Transverse colon (tissue), 4 donors: ENCODE results near the gene CORO2B. TPM values are rescaled to one million over a fixed set of nuclear protein-coding genes. Genes with fewer than 3 reads are reported as not detected.

Source experiments
- DNase-seq: peaks from one replicate; pipeline ENCODE4 v3.0.0-alpha.2; 2019
- H3K27ac ChIP-seq, 4 donors: fragments of 200-600 bp; sonication (generic); 2 replicates each; pipeline ENCODE4 v1.5.1; 2016 to 2018; ENCODE audit warnings: inconsistent platforms in 4 of 4
- H3K27me3 ChIP-seq: fragments of 200-600 bp; sonication (generic); 2 replicates; pipeline ENCODE4 v1.5.1; 2017; ENCODE audit warnings: inconsistent platforms
- H3K36me3 ChIP-seq, 4 donors: fragments of 200-600 bp; sonication (generic); 2 replicates each; pipeline ENCODE4 v1.5.1; 2017 to 2019; ENCODE audit warnings: inconsistent platforms in 4 of 4
- H3K4me1 ChIP-seq, 4 donors: fragments of 200-600 bp; sonication (generic); 2 replicates each; pipeline ENCODE4 v1.5.1; 2017 to 2020; ENCODE audit warnings: inconsistent platforms in 4 of 4
- H3K4me3 ChIP-seq, 4 donors: fragments of 200-600 bp; sonication (generic); 1 replicate in 1 of 4; 2 replicates in 3 of 4; pipeline versions ENCODE4 v1.5.1 to v1.6.1; 2017 to 2019; ENCODE audit warnings: inconsistent platforms in 4 of 4
- H3K9me3 ChIP-seq, 2 donors: fragments of 200-600 bp; sonication (generic); 2 replicates each; pipeline ENCODE4 v1.5.1; 2017 to 2019; ENCODE audit warnings: inconsistent platforms in 2 of 2
- EP300 ChIP-seq: sonication (generic); formaldehyde crosslinking; IDR thresholded peaks from one replicate; pipeline ENCODE4 v1.6.1; 2017; ENCODE audit warnings: antibody characterized with exemption, low read depth
- POLR2A ChIP-seq: fragments of 450-650 bp; IDR thresholded peaks from one replicate; pipeline ENCODE4 v1.6.1; 2016; ENCODE audit warnings: antibody characterized with exemption, mild to moderate bottlenecking, moderate library complexity
- POLR2AphosphoS5 ChIP-seq, 3 donors: sonication (generic); formaldehyde crosslinking; IDR thresholded peaks; one replicate each; pipeline ENCODE4 v1.6.1; 2016; ENCODE audit warnings: antibody characterized with exemption in 3 of 3
- WGBS, 2 donors: methylation state at CpG; one replicate each; pipeline ENCODE4 v1.1.5; 2018; ENCODE audit warnings: low coverage in 1 of 2; 5-methylcytosine and 5-hydroxymethylcytosine counted together
- in situ Hi-C, 4 donors: fragments of 200-750 bp; cut with MboI; loops; one replicate each; pipeline versions ENCODE4 v1.15.0 to v1.15.1; 2017; ENCODE audit warnings: low sequenced_read_pairs in 3 of 4, low pct_ligation_motif_present in 1 of 4, low pct_unique_long_range_greater_than_20kb in 1 of 4
- intact Hi-C: fragments of 100-400 bp; cut with DNase I; formaldehyde crosslinking; loops from one replicate; pipeline ENCODE4 v1.15.1; 2023; ENCODE audit warnings: low total_unique reads
- total RNA-seq, 4 donors: library from RNA; depleted of rRNA; stranded (reverse); fragments of >200 nt; gene quantifications; one replicate each; pipeline ENCODE4 v1.1.0, GENCODE V29; 2016
- TF ChIP-seq, protein P1 (sequence below), 5 experiments: fragments of 200-600 bp in 3 of 5; fragments of 450-650 bp in 2 of 5; sonication (generic) in 3 of 5; IDR thresholded peaks; 1 replicate in 2 of 5; 2 replicates in 3 of 5; pipeline ENCODE4 v1.5.1; 2016 to 2017; ENCODE audit warnings: antibody characterized with exemption in 5 of 5, inconsistent platforms in 3 of 5, mild to moderate bottlenecking in 2 of 5, moderate library complexity in 1 of 5

CORO2B gene, protein sequence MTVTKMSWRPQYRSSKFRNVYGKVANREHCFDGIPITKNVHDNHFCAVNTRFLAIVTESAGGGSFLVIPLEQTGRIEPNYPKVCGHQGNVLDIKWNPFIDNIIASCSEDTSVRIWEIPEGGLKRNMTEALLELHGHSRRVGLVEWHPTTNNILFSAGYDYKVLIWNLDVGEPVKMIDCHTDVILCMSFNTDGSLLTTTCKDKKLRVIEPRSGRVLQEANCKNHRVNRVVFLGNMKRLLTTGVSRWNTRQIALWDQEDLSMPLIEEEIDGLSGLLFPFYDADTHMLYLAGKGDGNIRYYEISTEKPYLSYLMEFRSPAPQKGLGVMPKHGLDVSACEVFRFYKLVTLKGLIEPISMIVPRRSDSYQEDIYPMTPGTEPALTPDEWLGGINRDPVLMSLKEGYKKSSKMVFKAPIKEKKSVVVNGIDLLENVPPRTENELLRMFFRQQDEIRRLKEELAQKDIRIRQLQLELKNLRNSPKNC
- 1 to 10 TPM in 3 of 4 donors, under 1 TPM in 1; 0.40 to 2.2 (median 2.0) TPM for total RNA-seq

DNA sequence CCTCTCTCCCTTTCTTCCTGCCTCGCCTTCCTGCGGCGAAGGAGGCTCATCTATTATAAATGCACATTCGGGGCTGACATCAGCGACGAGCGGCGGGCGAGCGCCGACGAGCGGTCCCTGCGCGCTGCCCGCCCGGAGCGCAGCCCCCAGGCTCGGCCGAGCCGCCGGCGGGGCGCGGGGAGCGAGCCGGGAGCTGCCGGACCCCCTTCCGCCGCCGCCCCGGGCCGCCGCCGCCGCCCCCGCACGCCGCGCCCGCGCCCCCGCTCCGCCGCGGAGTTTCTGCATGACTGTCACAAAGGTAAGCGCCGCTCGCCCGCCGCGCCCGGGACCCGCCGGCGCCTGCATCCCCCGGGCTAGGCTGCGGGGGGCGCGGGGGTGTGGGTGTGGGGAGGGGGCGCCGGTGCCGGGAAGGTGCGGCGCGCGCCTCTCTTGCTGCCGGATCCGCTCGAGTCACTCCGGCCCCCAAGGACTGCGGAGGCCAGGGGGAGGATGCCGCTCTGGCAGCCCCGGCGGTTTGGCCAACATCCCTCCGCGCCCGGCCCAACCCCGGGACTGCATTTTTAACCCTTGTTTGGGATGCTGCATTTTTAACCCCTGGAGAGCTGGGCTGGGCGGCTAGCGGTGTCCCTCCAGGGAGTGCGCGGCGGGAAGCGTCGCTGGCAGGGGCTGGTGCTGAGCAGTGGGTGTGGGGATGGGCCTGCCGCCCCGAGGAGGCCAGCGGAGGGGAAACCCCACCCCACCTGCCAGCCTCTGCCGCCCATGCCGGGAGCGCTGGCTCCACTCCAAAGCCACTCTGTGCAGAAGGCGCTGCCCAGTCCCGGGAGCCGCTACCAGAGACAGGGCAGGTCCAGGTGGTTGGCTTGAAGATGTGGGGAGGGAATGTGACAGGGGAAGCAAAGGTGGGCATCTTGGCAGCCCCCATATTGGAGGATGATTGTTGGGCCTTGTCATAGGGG is at the start of gene CORO2B:
Gene CORO2B (plus strand): TSS at position 14 of the 956 bp plus-strand sequence. CDS start 270 bp downstream, at position 284.
- no peak for TF ChIP-seq POLR2AphosphoS5 (IDR thresholded peaks at IDR 0.05)
- TF ChIP-seq, protein P1, sequence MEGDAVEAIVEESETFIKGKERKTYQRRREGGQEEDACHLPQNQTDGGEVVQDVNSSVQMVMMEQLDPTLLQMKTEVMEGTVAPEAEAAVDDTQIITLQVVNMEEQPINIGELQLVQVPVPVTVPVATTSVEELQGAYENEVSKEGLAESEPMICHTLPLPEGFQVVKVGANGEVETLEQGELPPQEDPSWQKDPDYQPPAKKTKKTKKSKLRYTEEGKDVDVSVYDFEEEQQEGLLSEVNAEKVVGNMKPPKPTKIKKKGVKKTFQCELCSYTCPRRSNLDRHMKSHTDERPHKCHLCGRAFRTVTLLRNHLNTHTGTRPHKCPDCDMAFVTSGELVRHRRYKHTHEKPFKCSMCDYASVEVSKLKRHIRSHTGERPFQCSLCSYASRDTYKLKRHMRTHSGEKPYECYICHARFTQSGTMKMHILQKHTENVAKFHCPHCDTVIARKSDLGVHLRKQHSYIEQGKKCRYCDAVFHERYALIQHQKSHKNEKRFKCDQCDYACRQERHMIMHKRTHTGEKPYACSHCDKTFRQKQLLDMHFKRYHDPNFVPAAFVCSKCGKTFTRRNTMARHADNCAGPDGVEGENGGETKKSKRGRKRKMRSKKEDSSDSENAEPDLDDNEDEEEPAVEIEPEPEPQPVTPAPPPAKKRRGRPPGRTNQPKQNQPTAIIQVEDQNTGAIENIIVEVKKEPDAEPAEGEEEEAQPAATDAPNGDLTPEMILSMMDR (IDR thresholded peaks at IDR 0.05) = no peak
- TF ChIP-seq EP300 = no peak
- no peak for TF ChIP-seq POLR2A
- H3K4me3 ChIP-seq = peak within 1 kb of the TSS; percentile 28 to 57 (median 46)
- in situ Hi-C loops (no loop called here), intact Hi-C loops (loop anchor here (1.0 kb wide), 1 partner anchor 95 kb away; no protein-coding TSS in a partner anchor)
- H3K36me3 ChIP-seq = no peaks in the 10 kb centered on the region
- H3K4me1 ChIP-seq = peaks cover 0 to 17% (median 12%) of the 10 kb centered on the region in 4 donors
- H3K27me3 ChIP-seq = peaks cover 63% of the 10 kb centered on the region
- H3K27ac ChIP-seq = peak within 1 kb of the TSS; percentile 39 to 64 (median 52)
- no peaks in the 10 kb centered on the region for H3K9me3 ChIP-seq
- WGBS, 2 donors = 7% methylated on average over 12 of the region's 95 CpGs; no CpG with 5 or more reads in 1 of the 2 donors
- DNase-seq = no peak

DNA sequence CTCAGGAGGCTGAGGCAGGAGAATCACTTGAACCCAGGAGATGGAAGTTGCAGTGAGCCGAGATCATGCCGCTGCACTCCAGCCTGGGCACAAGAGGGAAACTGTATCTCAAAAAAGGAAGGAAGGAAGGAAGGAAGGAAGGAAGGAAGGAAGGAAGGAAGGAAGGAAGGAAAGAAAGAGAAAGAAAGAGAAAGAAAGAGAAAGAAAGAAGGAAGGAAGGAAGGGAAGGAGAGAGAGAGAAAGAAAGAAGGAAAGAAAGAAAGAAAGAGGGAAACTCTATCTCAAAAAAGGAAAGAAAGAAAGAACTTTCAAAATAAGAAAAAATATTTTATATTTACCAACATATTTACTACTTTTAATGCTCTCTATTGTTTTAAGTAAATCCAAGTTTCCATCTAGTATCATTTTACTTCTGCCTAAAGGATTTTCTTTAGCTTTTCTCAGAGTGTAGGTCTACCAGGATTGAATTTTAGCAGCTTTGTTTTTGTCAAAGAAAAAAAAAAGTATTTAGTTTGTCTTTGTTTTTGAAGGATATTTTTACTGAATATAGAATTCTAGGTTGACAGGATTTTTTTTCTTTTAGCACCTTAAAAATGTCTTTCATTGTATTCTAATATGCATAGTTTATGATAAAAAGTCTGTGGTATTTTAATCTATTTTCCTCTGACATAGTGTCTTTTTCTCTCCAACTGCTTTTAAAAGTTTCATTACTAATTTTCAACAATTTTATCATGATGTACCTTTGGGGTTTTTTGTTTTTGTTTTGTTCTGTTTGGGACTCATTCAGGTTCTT is 47.2 kb upstream of the CORO2B start:
- H3K27me3 ChIP-seq = no peaks in the 10 kb centered on the region
- H3K36me3 ChIP-seq = no peaks in the 10 kb centered on the region
- 93 to 96% methylated on average over 2 of the region's 2 CpGs for WGBS, 2 donors
- no peak for DNase-seq
- in situ Hi-C loops = no loop called here
- peaks cover 0 to 11% of the 10 kb centered on the region in 2 donors for H3K9me3 ChIP-seq
- H3K27ac ChIP-seq = no peak overlapping the region
- intact Hi-C loops = no loop called here
- no peak for TF ChIP-seq EP300
- TF ChIP-seq POLR2A = no peak
- TF ChIP-seq, protein P1 (IDR thresholded peaks at IDR 0.05) = no peak
- TF ChIP-seq POLR2AphosphoS5 (IDR thresholded peaks at IDR 0.05) = no peak
- H3K4me3 ChIP-seq = no peak overlapping the region
- peaks cover 0 to 4% (median 0%) of the 10 kb centered on the region in 4 donors for H3K4me1 ChIP-seq

DNA sequence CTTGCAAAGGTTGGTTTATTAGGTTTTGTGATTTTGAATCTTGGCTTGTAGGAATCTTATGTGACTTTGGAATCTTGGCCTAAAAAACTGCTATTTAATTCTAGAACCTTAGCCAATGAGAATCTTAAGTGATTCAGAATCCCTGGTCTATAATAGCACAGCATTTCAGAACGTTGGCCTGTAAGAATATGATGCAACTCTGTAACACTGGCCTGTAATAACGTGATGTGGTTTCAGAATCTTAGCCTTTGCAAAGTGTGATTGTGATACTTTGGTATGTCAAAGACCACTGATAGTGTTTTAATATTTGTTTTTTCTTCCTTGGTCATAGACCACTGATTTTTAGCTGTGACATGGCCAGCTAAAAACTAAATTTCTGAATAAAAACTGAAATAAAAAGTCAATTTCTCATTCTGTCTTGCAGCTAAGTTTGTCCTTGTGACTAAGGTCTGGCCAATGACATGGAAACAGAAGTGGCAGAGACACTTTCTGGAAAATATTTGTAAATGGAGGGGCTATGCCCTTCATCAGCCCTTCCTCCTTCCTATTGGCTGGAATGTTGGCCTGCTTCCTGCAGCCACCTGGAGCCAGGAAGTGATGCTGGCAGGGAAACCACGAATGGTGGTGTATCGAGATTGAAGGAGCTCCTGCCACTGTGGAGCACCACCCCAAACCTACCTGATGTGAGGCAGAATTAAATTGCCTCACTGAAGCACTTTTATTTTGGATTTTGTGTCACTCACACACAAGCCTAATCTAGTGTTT is 42.3 kb upstream of the CORO2B start:
- H3K36me3 ChIP-seq = no peaks in the 10 kb centered on the region
- H3K9me3 ChIP-seq = peaks cover 7 to 12% of the 10 kb centered on the region in 2 donors
- no peak overlapping the region for H3K4me3 ChIP-seq
- TF ChIP-seq EP300 (no peak), POLR2AphosphoS5 (IDR thresholded peaks at IDR 0.05) (no peak), POLR2A (no peak)
- TF ChIP-seq, protein P1 (IDR thresholded peaks at IDR 0.05) = no peak
- intact Hi-C loops = no loop called here
- in situ Hi-C loops = no loop called here
- H3K27ac ChIP-seq = no peak overlapping the region
- H3K27me3 ChIP-seq = peaks cover 4% of the 10 kb centered on the region
- H3K4me1 ChIP-seq = no peaks in the 10 kb centered on the region
- 64 to 77% methylated on average over 3 to 4 of the region's 4 CpGs for WGBS, 2 donors
- DNase-seq = no peak
